Transverse colon (tissue), 4 donors: ENCODE data around the gene HLA-DRB1. TPM values are rescaled to one million over a fixed set of nuclear protein-coding genes. Genes with fewer than 3 reads are reported as not detected.
A peak's percentile ranks its signal among the peaks of the same experiment; 100 is the strongest.
"Not testable (repeated sequence)": the region's sequence is repeated elsewhere in the genome, so short reads cannot be mapped to it uniquely, and the experiment has no call there.

Source experiments
- DNase-seq: peaks from one replicate; pipeline ENCODE4 v3.0.0-alpha.2; 2019
- H3K27ac ChIP-seq, 4 donors: fragments of 200-600 bp; sonication (generic); 2 replicates each; pipeline ENCODE4 v1.5.1; 2016 to 2018; ENCODE audit warnings: inconsistent platforms in 4 of 4
- H3K27me3 ChIP-seq: fragments of 200-600 bp; sonication (generic); 2 replicates; pipeline ENCODE4 v1.5.1; 2017; ENCODE audit warnings: inconsistent platforms
- H3K36me3 ChIP-seq, 4 donors: fragments of 200-600 bp; sonication (generic); 2 replicates each; pipeline ENCODE4 v1.5.1; 2017 to 2019; ENCODE audit warnings: inconsistent platforms in 4 of 4
- H3K4me1 ChIP-seq, 4 donors: fragments of 200-600 bp; sonication (generic); 2 replicates each; pipeline ENCODE4 v1.5.1; 2017 to 2020; ENCODE audit warnings: inconsistent platforms in 4 of 4
- H3K4me3 ChIP-seq, 4 donors: fragments of 200-600 bp; sonication (generic); 1 replicate in 1 of 4; 2 replicates in 3 of 4; pipeline versions ENCODE4 v1.5.1 to v1.6.1; 2017 to 2019; ENCODE audit warnings: inconsistent platforms in 4 of 4
- H3K9me3 ChIP-seq, 2 donors: fragments of 200-600 bp; sonication (generic); 2 replicates each; pipeline ENCODE4 v1.5.1; 2017 to 2019; ENCODE audit warnings: inconsistent platforms in 2 of 2
- EP300 ChIP-seq: sonication (generic); formaldehyde crosslinking; IDR thresholded peaks from one replicate; pipeline ENCODE4 v1.6.1; 2017; ENCODE audit warnings: antibody characterized with exemption, low read depth
- POLR2A ChIP-seq: fragments of 450-650 bp; IDR thresholded peaks from one replicate; pipeline ENCODE4 v1.6.1; 2016; ENCODE audit warnings: antibody characterized with exemption, mild to moderate bottlenecking, moderate library complexity
- POLR2AphosphoS5 ChIP-seq, 3 donors: sonication (generic); formaldehyde crosslinking; IDR thresholded peaks; one replicate each; pipeline ENCODE4 v1.6.1; 2016; ENCODE audit warnings: antibody characterized with exemption in 3 of 3
- WGBS, 2 donors: methylation state at CpG; one replicate each; pipeline ENCODE4 v1.1.5; 2018; ENCODE audit warnings: low coverage in 1 of 2; 5-methylcytosine and 5-hydroxymethylcytosine counted together
- in situ Hi-C, 4 donors: fragments of 200-750 bp; cut with MboI; loops; one replicate each; pipeline versions ENCODE4 v1.15.0 to v1.15.1; 2017; ENCODE audit warnings: low sequenced_read_pairs in 3 of 4, low pct_ligation_motif_present in 1 of 4, low pct_unique_long_range_greater_than_20kb in 1 of 4
- intact Hi-C: fragments of 100-400 bp; cut with DNase I; formaldehyde crosslinking; loops from one replicate; pipeline ENCODE4 v1.15.1; 2023; ENCODE audit warnings: low total_unique reads
- total RNA-seq, 4 donors: library from RNA; depleted of rRNA; stranded (reverse); fragments of >200 nt; gene quantifications; one replicate each; pipeline ENCODE4 v1.1.0, GENCODE V29; 2016
- TF ChIP-seq, protein P1 (sequence below), 5 experiments: fragments of 200-600 bp in 3 of 5; fragments of 450-650 bp in 2 of 5; sonication (generic) in 3 of 5; IDR thresholded peaks; 1 replicate in 2 of 5; 2 replicates in 3 of 5; pipeline ENCODE4 v1.5.1; 2016 to 2017; ENCODE audit warnings: antibody characterized with exemption in 5 of 5, inconsistent platforms in 3 of 5, mild to moderate bottlenecking in 2 of 5, moderate library complexity in 1 of 5

The HLA-DRB1 gene
- total RNA-seq, 4 donors from 2014 or later = 7.9 to 23.8 (median 12.6) TPM

- Histone ChIP-seq H3K36me3 (no peaks in the 10 kb centered on the region), H3K27me3 (no peaks in the 10 kb centered on the region), H3K4me3 (no peak within 1 kb of the TSS), H3K4me1 (no peaks in the 10 kb centered on the region), H3K9me3 (no peaks in the 10 kb centered on the region), H3K27ac (no peak within 1 kb of the TSS)
- DNase-seq = no peak
- intact Hi-C loops = no loop called here
- in situ Hi-C loops = loop anchor here in 2 of 4 donors (5.0 kb wide), 1 partner anchor 105 kb away; the partner anchor contains the start of gene HLA-DQA2 (in 2 of the 2)
- TF ChIP-seq POLR2A (peak; percentile 38), POLR2AphosphoS5 (IDR thresholded peaks at IDR 0.05) (peak in 1 of 3 donors; percentile 60)
- TF ChIP-seq, protein P1, sequence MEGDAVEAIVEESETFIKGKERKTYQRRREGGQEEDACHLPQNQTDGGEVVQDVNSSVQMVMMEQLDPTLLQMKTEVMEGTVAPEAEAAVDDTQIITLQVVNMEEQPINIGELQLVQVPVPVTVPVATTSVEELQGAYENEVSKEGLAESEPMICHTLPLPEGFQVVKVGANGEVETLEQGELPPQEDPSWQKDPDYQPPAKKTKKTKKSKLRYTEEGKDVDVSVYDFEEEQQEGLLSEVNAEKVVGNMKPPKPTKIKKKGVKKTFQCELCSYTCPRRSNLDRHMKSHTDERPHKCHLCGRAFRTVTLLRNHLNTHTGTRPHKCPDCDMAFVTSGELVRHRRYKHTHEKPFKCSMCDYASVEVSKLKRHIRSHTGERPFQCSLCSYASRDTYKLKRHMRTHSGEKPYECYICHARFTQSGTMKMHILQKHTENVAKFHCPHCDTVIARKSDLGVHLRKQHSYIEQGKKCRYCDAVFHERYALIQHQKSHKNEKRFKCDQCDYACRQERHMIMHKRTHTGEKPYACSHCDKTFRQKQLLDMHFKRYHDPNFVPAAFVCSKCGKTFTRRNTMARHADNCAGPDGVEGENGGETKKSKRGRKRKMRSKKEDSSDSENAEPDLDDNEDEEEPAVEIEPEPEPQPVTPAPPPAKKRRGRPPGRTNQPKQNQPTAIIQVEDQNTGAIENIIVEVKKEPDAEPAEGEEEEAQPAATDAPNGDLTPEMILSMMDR (IDR thresholded peaks at IDR 0.05) = no peak
- 26 to 29% methylated on average over 7 of the region's 7 CpGs for WGBS, 2 donors
Observed at GRCh38 chr6:32637219-32637880, 47.7 kb upstream of the HLA-DRB1 start, which contains the start of gene HLA-DQA1. Gene HLA-DQA1 (plus strand): TSS chr6:32637406. CDS start chr6:32637459, 53 bp downstream.

DNA sequence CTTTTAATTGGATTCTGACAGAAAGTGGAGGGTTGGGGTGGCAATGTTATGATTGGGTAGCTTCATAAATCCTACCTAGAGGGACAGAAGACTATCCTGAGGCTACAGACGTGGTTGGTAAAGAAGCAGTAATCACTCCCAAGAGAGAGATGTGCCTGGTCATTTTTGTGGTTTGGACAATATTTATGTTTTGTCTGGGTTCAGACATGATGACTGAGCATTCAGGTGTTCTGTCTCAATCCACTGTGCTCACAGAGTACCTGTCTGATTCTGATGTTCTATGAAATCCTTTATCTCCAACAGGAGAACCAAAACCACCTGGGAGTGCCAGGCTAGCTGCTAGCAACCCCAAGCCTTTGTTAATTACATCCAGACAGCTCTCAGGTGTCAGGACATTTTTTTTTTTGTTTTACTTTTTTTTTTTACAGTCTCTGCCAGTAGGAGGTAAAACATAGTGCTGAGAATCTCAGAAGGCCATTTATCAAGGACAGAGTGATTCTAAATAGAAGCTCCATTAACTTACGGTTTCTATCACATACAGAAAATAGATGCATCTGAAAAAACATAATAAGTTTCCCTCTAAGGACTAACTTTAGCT lies 46.0 kb upstream of the HLA-DRB1 start:
- DNase-seq = no peak
- in situ Hi-C loops = loop anchor here in 2 of 4 donors (5.0 kb wide), 1 partner anchor 107 kb away; the partner anchor contains the start of gene HLA-DQA2 (in 2 of the 2)
- 32 to 83% methylated on average over 1 to 2 of the region's 2 CpGs for WGBS, 2 donors
- Histone ChIP-seq H3K9me3 (no peaks in the 10 kb centered on the region), H3K4me3 (no peak overlapping the region), H3K4me1 (no peaks in the 10 kb centered on the region), H3K27me3 (no peaks in the 10 kb centered on the region), H3K27ac (no peak overlapping the region), H3K36me3 (no peaks in the 10 kb centered on the region)
- no peak for TF ChIP-seq POLR2A
- TF ChIP-seq EP300 = no peak
- TF ChIP-seq, protein P1 (IDR thresholded peaks at IDR 0.05) = no peak
- intact Hi-C loops = no loop called here

- in situ Hi-C loops, DNase-seq, H3K27me3 ChIP-seq, H3K4me3 ChIP-seq, H3K27ac ChIP-seq, intact Hi-C loops, H3K4me1 ChIP-seq, H3K36me3 ChIP-seq, H3K9me3 ChIP-seq: not testable (repeated sequence)
- WGBS, 2 donors = 99 to 100% methylated on average over 2 to 13 of the region's 13 CpGs
Observed at GRCh38 chr6:32629793-32630192, 40.1 kb upstream of the HLA-DRB1 start.

- Histone ChIP-seq H3K4me1 (no peaks in the 10 kb centered on the region), H3K27me3 (no peaks in the 10 kb centered on the region), H3K4me3 (no peak overlapping the region), H3K27ac (no peak overlapping the region), H3K9me3 (no peaks in the 10 kb centered on the region), H3K36me3 (no peaks in the 10 kb centered on the region)
- in situ Hi-C loops (no loop called here), intact Hi-C loops (no loop called here)
- peak; percentile 19 for DNase-seq
- 50 to 62% methylated on average over 2 to 3 of the region's 3 CpGs for WGBS, 2 donors
- TF ChIP-seq POLR2A (no peak), EP300 (no peak)
- TF ChIP-seq, protein P1 (IDR thresholded peaks at IDR 0.05) = no peak
Observed at GRCh38 chr6:32627831-32628230, 38.2 kb upstream of the HLA-DRB1 start.
